GM12874 (cell line): ENCODE results near the gene CPNE5.

Experiments
- TF ChIP-seq, protein P1 (sequence below): IDR thresholded peaks from 2 replicates; pipeline ENCODE4 v1.5.1; 2011; ENCODE audit warnings: low read depth, mild to moderate bottlenecking, control low read depth, low read length, moderate library complexity; ENCODE audit not compliant: insufficient read depth

CPNE5 gene

DNA sequence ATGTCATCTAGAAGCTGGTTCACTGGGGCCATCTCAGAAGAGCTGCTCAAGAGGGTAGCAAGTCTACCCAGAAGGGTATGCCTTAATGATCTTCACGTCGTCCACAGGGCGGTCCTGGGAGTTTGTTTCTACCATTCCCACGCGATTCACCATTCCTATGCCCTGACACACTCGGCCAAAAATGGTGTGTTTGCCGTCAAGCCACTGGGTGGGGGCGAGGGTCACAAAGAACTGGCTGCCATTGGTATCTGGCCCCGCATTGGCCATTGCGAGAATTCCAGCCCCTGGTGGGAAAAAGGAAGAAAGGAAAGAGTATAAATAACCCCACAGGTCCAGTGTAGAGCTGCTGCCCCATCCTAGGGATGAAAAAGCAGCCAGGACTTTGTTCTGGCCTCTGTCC is 16.5 kb upstream of the CPNE5 start:
- TF ChIP-seq, protein P1, sequence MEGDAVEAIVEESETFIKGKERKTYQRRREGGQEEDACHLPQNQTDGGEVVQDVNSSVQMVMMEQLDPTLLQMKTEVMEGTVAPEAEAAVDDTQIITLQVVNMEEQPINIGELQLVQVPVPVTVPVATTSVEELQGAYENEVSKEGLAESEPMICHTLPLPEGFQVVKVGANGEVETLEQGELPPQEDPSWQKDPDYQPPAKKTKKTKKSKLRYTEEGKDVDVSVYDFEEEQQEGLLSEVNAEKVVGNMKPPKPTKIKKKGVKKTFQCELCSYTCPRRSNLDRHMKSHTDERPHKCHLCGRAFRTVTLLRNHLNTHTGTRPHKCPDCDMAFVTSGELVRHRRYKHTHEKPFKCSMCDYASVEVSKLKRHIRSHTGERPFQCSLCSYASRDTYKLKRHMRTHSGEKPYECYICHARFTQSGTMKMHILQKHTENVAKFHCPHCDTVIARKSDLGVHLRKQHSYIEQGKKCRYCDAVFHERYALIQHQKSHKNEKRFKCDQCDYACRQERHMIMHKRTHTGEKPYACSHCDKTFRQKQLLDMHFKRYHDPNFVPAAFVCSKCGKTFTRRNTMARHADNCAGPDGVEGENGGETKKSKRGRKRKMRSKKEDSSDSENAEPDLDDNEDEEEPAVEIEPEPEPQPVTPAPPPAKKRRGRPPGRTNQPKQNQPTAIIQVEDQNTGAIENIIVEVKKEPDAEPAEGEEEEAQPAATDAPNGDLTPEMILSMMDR, result no peak

DNA sequence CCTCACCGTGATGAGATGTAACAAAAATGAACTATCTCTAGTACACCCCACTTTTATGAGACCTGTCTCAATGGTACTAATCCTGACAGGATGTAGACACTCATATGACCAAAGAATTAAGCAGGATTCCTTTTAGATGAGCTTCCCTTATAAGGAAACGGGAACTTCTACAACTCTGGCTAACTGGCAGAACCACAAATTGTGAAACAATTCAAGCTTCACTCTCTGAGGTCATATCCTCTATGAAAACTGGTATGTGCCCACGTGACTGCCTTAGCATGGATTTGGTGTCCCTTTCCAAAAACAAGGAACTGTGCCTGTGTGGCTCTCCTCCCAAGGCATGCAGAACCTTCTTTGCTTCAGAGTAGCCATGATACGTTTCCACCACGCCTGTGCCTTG is 14.1 kb upstream of the CPNE5 start:
- TF ChIP-seq, protein P1, result no peak

DNA sequence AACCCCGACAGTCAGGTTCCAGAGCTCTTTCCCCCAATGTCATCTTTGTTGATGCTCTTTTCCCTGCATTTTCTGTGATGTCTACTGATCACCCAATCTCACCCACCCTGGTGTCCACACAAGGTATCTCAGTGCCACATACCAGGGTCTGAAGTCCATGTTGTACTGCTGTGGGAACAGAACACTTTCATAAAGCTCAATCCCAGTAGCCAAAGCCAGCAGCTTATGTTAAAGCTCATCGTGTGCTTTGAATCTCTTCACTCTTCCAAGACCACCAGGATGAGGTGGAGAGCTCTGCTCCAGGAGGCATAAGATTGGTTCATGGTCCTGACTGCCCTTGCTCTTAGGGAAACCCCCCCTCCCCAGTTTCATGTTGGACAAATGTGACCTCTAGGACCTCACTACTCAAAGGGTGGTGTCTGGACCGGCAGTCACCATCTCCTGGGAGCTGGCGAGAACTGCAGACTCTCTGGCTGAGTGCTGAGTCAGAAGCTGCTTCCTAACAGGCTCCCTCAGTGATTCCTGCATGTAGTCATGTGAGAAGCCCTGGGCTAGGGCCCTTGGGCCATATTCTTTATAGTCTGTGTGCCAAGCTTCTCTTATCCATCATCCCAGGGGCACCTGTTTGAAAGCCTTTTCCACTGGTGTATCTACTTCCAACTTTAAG is 13.4 kb upstream of the CPNE5 start:
- TF ChIP-seq, protein P1, result no peak

DNA sequence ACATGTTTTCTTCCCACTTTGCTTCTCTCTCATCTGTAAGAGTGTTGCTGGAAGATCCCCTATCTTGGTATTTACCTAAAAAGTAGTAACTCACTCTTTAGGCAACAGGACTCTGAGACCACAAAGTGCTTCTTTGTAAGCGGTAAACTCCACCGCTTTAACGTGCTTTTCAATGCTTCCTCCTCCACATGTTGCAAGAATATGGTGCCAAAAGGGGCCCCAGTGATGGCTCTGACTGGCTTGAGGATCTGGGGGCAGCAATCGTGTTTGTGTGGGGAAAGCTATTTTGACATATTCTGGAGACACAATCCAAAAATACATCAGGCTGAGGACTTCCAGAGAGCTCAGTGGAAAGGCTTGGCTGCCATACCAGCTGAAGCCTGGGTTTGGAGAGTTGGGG is 12.4 kb upstream of the CPNE5 start:
- TF ChIP-seq, protein P1, result no peak

DNA sequence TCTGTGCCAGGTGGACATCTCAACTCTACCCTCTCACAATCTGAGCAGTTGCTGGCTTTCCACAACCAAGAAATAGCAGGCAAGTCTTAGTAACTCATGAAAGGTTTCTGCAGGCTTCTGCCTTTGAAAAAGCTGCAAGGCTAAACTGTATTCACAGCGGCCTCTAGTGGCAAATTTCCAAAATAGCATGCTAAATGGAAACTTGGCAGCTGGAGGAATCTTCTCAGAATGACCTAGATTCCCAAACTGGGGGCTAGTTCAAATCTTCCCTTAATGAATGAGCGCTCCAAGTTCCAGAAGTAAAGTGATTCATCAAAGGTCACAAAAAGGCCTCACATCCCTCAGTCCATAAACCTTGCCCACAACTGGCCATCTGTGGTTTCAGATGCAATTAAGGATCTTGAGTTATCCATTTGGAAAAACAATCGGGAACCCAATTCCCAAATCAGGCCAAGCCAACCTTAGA is 11.9 kb upstream of the CPNE5 start:
- TF ChIP-seq, protein P1, result peak; percentile 65

DNA sequence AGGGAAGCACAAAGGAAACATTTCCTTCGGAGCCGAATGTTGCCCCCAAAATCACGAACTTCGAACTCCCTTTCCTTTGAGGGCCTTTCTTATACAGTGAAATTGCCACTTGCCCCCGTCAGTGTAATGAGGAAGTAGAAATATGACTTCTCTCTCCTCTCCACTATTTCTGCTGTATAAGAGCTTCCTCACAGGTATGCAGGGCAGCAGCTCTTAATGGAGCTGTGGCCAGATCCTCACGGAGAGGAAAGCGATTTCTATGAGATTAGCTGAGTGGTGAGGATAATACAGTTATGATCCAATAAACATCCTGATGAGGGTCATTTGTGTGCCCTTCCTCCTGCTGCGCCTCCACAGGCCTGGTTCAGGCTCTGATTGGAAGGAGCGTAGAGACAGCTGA is 10.8 kb upstream of the CPNE5 start:
- TF ChIP-seq, protein P1, result no peak

DNA sequence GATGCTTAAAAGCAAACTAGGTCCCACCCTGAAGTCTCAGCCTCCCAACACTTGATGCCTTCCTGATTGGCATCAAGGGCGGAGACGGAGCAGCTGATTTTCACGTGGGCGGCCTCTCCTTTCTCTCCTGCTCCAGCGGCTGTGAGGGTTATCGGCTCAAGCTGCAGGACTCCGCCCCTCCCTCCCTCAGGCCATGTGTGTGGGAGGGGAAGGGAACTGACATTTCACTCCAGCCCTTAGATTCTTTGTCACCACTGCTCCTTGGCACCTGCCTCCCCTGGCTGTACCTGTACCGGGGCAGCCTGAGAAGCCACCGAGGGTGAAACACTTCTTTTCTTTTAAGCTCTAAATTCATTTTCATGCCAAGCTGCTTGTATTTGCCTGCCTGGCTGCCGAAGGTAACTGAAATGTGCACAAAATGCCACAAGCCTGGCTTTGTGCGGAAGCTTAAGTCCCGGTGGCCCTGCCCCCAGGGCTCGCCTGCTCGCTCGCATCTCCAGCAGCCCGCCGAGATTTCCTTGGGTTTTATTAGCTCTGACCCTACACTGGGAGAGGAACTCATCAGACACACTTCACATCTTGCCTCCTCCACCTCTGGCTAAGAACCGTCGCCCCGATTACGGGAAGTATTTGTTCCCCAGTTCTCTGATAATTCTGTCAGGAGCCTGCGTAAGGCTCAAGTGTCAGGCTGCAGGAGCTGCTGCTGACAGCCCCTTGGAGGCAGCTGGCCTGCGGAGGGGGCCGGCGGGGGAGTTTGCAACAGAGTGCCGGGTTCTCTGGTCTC is 9.6 kb upstream of the CPNE5 start:
- TF ChIP-seq, protein P1, result no peak
